Astrocyte of the cerebellum (primary cell): ENCODE data around the gene PRKAG3.

Experiments used
- DNase-seq: peaks from one replicate; pipeline ENCODE4 v3.0.0-alpha.2; 2011; ENCODE audit warnings: low read depth
- H3K4me3 ChIP-seq: 2 replicates; pipeline ENCODE4 v1.5.1; 2011; ENCODE audit warnings: mild to moderate bottlenecking, low read depth, low read length, moderate library complexity
- in situ Hi-C: cut with HindIII; loops from 2 replicates; pipeline ENCODE4 v1.10.0; 2017; ENCODE audit warnings: low sequenced_read_pairs
- TF ChIP-seq, protein P1 (sequence below): IDR thresholded peaks from 2 replicates; pipeline ENCODE4 v1.5.1; 2012; ENCODE audit warnings: low read length, low read depth, moderate library complexity, mild to moderate bottlenecking; ENCODE audit errors: missing control alignments

PRKAG3 gene

DNA sequence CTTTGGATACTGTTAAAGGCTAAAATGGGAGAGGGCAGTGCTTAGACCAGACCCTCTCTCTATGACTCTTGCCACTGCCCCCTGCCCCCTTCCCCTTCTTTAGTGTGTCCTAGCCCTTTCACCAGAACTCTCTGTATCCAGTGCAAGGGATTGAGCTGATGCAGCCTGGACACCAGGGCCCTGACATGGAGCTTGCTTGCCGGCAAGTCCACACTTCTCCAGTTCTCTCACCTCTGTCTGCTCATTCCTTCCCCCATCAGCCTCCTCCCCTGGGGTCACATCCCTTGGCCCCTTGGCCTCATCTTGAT, 26.5 kb upstream of the PRKAG3 start:
- in situ Hi-C loops: no loop called here
- no peak for DNase-seq
- H3K4me3 ChIP-seq: no peak overlapping the region
- TF ChIP-seq, protein P1, sequence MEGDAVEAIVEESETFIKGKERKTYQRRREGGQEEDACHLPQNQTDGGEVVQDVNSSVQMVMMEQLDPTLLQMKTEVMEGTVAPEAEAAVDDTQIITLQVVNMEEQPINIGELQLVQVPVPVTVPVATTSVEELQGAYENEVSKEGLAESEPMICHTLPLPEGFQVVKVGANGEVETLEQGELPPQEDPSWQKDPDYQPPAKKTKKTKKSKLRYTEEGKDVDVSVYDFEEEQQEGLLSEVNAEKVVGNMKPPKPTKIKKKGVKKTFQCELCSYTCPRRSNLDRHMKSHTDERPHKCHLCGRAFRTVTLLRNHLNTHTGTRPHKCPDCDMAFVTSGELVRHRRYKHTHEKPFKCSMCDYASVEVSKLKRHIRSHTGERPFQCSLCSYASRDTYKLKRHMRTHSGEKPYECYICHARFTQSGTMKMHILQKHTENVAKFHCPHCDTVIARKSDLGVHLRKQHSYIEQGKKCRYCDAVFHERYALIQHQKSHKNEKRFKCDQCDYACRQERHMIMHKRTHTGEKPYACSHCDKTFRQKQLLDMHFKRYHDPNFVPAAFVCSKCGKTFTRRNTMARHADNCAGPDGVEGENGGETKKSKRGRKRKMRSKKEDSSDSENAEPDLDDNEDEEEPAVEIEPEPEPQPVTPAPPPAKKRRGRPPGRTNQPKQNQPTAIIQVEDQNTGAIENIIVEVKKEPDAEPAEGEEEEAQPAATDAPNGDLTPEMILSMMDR: no peak

GRCh38 chr2:218857371-218858137, 26.0 kb upstream of the PRKAG3 start:
- in situ Hi-C loops: no loop called here
- TF ChIP-seq, protein P1: no peak
- no peak overlapping the region for H3K4me3 ChIP-seq
- DNase-seq: no peak

- in situ Hi-C loops: no loop called here
- DNase-seq: no peak
- TF ChIP-seq, protein P1: no peak
- H3K4me3 ChIP-seq: no peak overlapping the region
Observed at GRCh38 chr2:218856896-218857243, 25.3 kb upstream of the PRKAG3 start.

DNA sequence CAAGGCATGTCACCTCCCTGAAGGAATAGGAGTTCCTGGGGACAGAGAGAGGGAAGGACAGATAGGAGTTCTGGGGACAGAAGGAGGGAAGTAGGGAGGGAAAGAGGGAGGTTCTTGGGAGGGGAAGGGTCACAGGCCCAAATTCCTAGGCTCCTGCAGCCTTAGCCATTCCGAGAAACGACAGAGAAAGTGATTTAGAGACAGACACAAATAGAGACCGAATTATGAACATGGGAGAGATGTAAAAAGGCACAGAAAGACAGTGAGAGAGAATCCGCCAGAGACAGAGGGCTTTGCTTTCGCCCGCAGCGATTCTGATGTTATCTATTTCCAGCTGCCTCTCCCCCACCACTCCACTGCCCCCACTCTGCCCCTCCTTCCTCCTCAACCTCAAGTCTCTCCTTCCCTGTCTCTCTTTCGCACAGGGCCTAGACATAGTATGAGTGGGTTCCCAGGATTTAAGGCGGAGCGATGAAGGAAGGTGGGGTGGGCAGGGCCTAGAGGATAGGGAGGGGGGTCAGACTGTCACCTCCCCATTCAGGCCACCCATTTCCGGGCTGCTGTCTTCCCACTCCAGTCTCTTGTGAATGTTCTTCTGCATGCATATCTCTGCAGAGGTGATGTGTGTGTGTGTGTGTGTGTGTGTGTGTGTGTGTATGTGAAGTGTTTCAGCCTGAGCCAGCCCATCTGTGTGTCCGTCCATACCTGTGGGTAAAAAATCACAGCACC, 24.7 kb upstream of the PRKAG3 start:
- DNase-seq: no peak
- TF ChIP-seq, protein P1: no peak
- in situ Hi-C loops: no loop called here
- H3K4me3 ChIP-seq: no peak overlapping the region

DNA sequence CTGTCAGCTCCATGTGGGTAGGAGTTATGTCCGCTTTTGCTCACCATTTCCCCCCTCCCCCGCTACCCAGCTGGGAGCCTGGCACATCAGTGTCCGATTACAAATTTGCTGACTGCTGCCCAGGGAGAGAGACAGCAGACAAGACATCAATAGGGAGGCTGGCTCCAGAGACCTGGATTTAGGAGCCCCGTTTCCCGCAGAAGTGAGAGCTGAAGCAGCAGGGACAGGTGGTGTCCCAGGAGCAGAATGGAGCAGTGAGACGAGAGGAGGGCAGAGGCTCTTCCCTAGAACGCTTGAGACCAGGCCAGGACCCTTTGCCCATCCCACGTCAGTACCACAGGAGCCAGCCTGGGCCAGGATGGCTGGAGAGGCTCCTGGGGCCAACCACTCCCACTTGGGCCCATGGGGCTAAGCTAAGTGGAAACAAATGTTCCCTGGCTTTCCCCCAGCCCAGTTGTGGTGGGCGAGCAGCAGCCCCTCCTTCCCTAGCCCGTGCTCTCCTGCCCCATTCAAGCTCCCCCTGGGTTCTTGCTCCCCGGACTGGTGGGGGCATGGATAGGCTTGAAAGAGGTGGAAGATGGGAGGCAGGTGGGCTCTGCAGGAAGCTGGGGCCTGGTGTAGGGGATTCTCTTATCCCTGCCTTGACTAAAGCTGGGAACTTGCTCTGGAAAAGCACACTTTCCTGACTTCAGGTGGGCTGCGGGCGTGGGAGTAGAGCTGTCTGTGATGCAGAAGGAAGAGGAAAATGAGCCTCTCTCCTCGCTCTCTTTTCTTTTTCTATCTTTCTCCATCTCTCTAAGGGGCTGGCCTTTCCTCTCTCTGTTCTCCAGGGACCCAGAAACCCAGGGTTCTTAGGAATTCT, 23.9 kb upstream of the PRKAG3 start:
- TF ChIP-seq, protein P1: no peak
- no peak for DNase-seq
- in situ Hi-C loops: no loop called here
- no peak overlapping the region for H3K4me3 ChIP-seq

- H3K4me3 ChIP-seq: no peak overlapping the region
- DNase-seq: no peak
- in situ Hi-C loops: no loop called here
- TF ChIP-seq, protein P1: no peak
Observed at GRCh38 chr2:218854860-218855259, 23.3 kb upstream of the PRKAG3 start.
